B cell (primary cell): ENCODE results near the gene STX1B.

Source experiments
- CTCF ChIP-seq: fragments of 200-600 bp; IDR thresholded peaks from one replicate; pipeline ENCODE4 v1.8.0; 2022; ENCODE audit warnings: antibody characterized with exemption, mild to moderate bottlenecking
- EZH2 ChIP-seq: IDR thresholded peaks from 2 replicates; pipeline ENCODE4 v1.6.1; 2012; ENCODE audit warnings: borderline replicate concordance, low read depth, mild to moderate bottlenecking, moderate library complexity, low read length; ENCODE audit not compliant: insufficient read depth, poor library complexity, severe bottlenecking

GRCh38 chr16:31022544-31023251 is 12.3 kb upstream of the STX1B start:
- TF ChIP-seq CTCF (no peak), EZH2 (no peak)
